DND-41 (cell line): ENCODE measurements around the gene RABGAP1.

Experiments used
- ATAC-seq: fragments of 200-7000 bp; cut with Tn5 transposase; 3 replicates; pipeline ENCODE4 v1.9.1; 2021; ENCODE audit warnings: low read depth; ENCODE audit not compliant: insufficient read depth
- DNase-seq: peaks from one replicate; pipeline ENCODE4 v3.0.0-alpha.2; 2020
- H2AFZ ChIP-seq: 2 replicates; pipeline ENCODE4 v1.6.0; 2012; ENCODE audit warnings: low read depth, low read length
- H3K27ac ChIP-seq: 2 replicates; pipeline ENCODE4 v1.5.1; 2012; ENCODE audit warnings: low read length, inconsistent platforms
- H3K27me3 ChIP-seq: fragments of 200-600 bp; sonication (generic); 2 replicates; pipeline ENCODE4 v1.6.0; 2012; ENCODE audit warnings: low read length, mild to moderate bottlenecking, inconsistent platforms; ENCODE audit not compliant: insufficient read depth, poor library complexity
- H3K36me3 ChIP-seq: 2 replicates; pipeline ENCODE4 v1.5.1; 2012; ENCODE audit warnings: low read length, inconsistent platforms; ENCODE audit not compliant: insufficient read depth
- H3K4me1 ChIP-seq: 2 replicates; pipeline ENCODE4 v1.5.1; 2012; ENCODE audit warnings: mild to moderate bottlenecking, low read length; ENCODE audit not compliant: insufficient read depth
- H3K4me2 ChIP-seq: 2 replicates; pipeline ENCODE4 v1.6.0; 2012; ENCODE audit warnings: mild to moderate bottlenecking, moderate library complexity, low read length, inconsistent platforms; ENCODE audit not compliant: insufficient read depth
- H3K4me3 ChIP-seq, 2 experiments: fragments of 200-600 bp in 1 of 2; shearing (Covaris generic) in 1 of 2; 2 replicates each; pipeline ENCODE4 v1.5.1; 2012 to 2016; ENCODE audit warnings: inconsistent platforms in 2 of 2, low read length in 2 of 2, mild to moderate bottlenecking in 2 of 2, low read depth in 1 of 2, moderate library complexity in 1 of 2
- H3K79me2 ChIP-seq: 2 replicates; pipeline ENCODE4 v1.6.0; 2012; ENCODE audit warnings: low read length, inconsistent platforms; ENCODE audit not compliant: insufficient read depth
- H3K9ac ChIP-seq: 2 replicates; pipeline ENCODE4 v1.6.0; 2012; ENCODE audit warnings: low read depth, mild to moderate bottlenecking, inconsistent platforms, low read length, moderate library complexity
- H3K9me3 ChIP-seq: 2 replicates; pipeline ENCODE4 v1.5.1; 2012; ENCODE audit warnings: low read length, moderate library complexity, mild to moderate bottlenecking, inconsistent platforms; ENCODE audit not compliant: insufficient read depth, severe bottlenecking
- H4K20me1 ChIP-seq: 2 replicates; pipeline ENCODE4 v1.6.0; 2012; ENCODE audit warnings: low read length; ENCODE audit not compliant: insufficient read depth
- CTCF ChIP-seq: IDR thresholded peaks from 2 replicates; pipeline ENCODE4 v1.5.1; 2012; ENCODE audit warnings: borderline replicate concordance, low read length, moderate library complexity, mild to moderate bottlenecking; ENCODE audit not compliant: poor library complexity, severe bottlenecking; ENCODE audit errors: extremely low read depth
- EZH2 ChIP-seq: IDR thresholded peaks from 3 replicates; pipeline ENCODE4 v1.6.1; 2012; ENCODE audit warnings: borderline replicate concordance, low read depth, mild to moderate bottlenecking, moderate library complexity, low read length, inconsistent platforms; ENCODE audit not compliant: severe bottlenecking

The RABGAP1 gene

GRCh38 chr9:123150708-123151503, 210.1 kb downstream of the RABGAP1 start:
- no peaks in the 10 kb centered on the region for H3K4me1 ChIP-seq
- ATAC-seq, result no peak
- H3K4me2 ChIP-seq, result no peak overlapping the region
- H3K9me3 ChIP-seq, result no peaks in the 10 kb centered on the region
- H3K27me3 ChIP-seq, result no peaks in the 10 kb centered on the region
- H2AFZ ChIP-seq, result no peak overlapping the region
- H3K4me3 ChIP-seq, result no peak overlapping the region
- TF ChIP-seq CTCF (no peak), EZH2 (no peak)
- no peak for DNase-seq
- no peak overlapping the region for H3K27ac ChIP-seq
- H3K79me2 ChIP-seq, result no peaks in the 10 kb centered on the region
- H3K36me3 ChIP-seq, result peaks cover 7% of the 10 kb centered on the region; the same call in 1 of the 2 replicates
- no peak overlapping the region for H3K9ac ChIP-seq
- no peaks in the 10 kb centered on the region for H4K20me1 ChIP-seq
